GM21576 (cell line): ENCODE results near the gene ADORA1.

ENCODE experiments used
- ATAC-seq: cut with Tn5 transposase; IDR thresholded peaks from one replicate; pipeline ENCODE4 v1.9.1; 2021; ENCODE audit warnings: mild to moderate bottlenecking, moderate library complexity; ENCODE audit not compliant: unreplicated experiment

ADORA1 gene

GRCh38 chr1:203140743-203141520, 13.4 kb downstream of the ADORA1 start:
- ATAC-seq = no peak

GRCh38 chr1:203142124-203142523, 14.6 kb downstream of the ADORA1 start:
- no peak for ATAC-seq

GRCh38 chr1:203142684-203143408, 15.3 kb downstream of the ADORA1 start:
- ATAC-seq = no peak

GRCh38 chr1:203143641-203144040, 16.1 kb downstream of the ADORA1 start:
- ATAC-seq = no peak

GRCh38 chr1:203144661-203145060, 17.1 kb downstream of the ADORA1 start:
- no peak for ATAC-seq

GRCh38 chr1:203145321-203146041, 18.0 kb downstream of the ADORA1 start:
- ATAC-seq = no peak

GRCh38 chr1:203146042-203146369, 18.5 kb downstream of the ADORA1 start:
- no peak for ATAC-seq

GRCh38 chr1:203146537-203146936, 19.0 kb downstream of the ADORA1 start:
- ATAC-seq = no peak

GRCh38 chr1:203147376-203147775, 19.9 kb downstream of the ADORA1 start:
- no peak for ATAC-seq

- no peak for ATAC-seq
These were observed 20.6 kb downstream of the ADORA1 start for GRCh38 chr1:203148127-203148526.

GRCh38 chr1:203148579-203148978, 21.1 kb downstream of the ADORA1 start:
- ATAC-seq = no peak

GRCh38 chr1:203149188-203149840, 21.8 kb downstream of the ADORA1 start:
- no peak for ATAC-seq

- no peak for ATAC-seq
These were observed 23.2 kb downstream of the ADORA1 start for GRCh38 chr1:203150511-203151297.

- no peak for ATAC-seq
These were observed 24.0 kb downstream of the ADORA1 start for GRCh38 chr1:203151362-203152157.

GRCh38 chr1:203152158-203153034, 24.9 kb downstream of the ADORA1 start:
- ATAC-seq = no peak

- no peak for ATAC-seq
These were observed 25.8 kb downstream of the ADORA1 start for GRCh38 chr1:203153051-203153988.

- ATAC-seq = no peak
These were observed 26.7 kb downstream of the ADORA1 start for GRCh38 chr1:203153989-203154821.
